Raji (cell line): ENCODE results near the gene ARID5B.

Source experiments
- POLR2A ChIP-seq: IDR thresholded peaks from 2 replicates; pipeline ENCODE4 v1.6.1; 2011; ENCODE audit warnings: low read depth, low read length, control low read depth; ENCODE audit not compliant: insufficient read depth

The ARID5B gene

GRCh38 chr10:61981460-61981859 lies 80.0 kb downstream of the ARID5B start:
- no peak for TF ChIP-seq POLR2A

GRCh38 chr10:61983255-61983654 lies 81.8 kb downstream of the ARID5B start:
- no peak for TF ChIP-seq POLR2A

DNA sequence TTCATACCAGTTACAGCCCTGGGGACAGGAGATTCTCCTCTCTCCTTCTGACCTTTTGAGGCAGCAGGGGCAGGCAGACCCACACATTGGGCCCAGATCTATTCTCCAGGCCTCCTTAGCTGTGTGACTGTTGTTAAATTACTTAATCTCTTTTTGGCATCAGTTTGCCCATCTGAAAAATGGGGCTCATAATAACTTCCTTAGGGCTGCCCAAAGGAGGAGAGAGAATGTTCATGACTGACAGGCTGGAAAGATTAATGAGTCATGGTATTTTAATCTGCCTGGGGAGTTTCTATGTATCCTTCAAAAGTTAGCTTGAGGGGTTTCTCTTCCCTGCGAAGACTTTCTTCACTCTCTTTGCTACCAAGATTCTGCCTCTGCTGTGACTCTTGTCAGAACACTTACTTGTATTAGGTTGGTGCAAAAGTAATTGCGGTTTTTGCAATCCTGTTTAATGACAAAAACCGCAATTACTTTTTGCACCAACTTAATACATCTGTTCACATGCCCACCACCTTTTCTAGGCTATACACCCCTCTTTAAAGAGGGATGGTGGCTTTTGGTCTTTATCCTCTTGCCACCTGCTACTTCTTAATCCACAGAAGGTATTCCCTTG lies 83.4 kb downstream of the ARID5B start:
- no peak for TF ChIP-seq POLR2A

DNA sequence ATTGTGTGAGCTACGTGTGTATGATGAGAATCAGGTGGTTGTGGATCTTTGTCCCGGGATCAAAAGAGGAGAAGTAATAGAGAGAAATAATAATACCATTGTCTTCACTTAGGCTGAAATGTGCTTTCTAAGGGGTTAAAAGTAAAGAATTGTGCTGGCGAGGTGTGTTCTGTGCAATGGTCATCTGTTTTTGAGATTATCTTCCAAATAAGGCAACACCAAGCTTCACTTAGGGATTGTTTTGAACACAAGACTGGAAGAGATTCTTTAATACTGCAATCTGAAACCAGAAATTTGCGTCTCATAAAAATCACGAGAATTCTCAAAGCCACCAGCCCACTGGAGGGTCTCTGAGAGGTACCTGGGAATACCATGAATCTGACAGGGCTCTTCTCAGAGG lies 84.2 kb downstream of the ARID5B start:
- no peak for TF ChIP-seq POLR2A

GRCh38 chr10:61986382-61986781 lies 84.9 kb downstream of the ARID5B start:
- TF ChIP-seq POLR2A, result no peak

- TF ChIP-seq POLR2A, result peak; percentile 27; the same call in 1 of the 2 replicates
These were observed 85.4 kb downstream of the ARID5B start for GRCh38 chr10:61986788-61987492.

- no peak for TF ChIP-seq POLR2A
These were observed 86.0 kb downstream of the ARID5B start for GRCh38 chr10:61987537-61987936.

GRCh38 chr10:61987951-61988379 lies 86.5 kb downstream of the ARID5B start:
- no peak for TF ChIP-seq POLR2A

GRCh38 chr10:61989995-61990760 lies 88.7 kb downstream of the ARID5B start:
- TF ChIP-seq POLR2A, result no peak

DNA sequence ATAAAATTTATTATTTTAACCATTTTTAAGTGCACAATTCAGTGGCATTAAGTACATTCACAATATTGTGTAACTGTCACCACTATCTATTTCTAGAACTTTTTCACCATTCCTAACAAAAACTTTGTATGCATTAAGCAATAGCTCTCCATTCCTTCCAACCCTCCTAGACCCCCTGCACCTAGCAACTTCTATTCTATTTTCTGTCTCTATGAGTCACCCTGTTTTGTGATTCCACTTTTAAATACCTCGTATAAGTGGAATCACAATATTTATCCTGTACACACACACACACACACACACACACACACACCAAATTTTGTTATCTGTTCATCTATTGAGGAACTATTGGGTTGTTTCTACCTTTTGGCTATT lies 89.2 kb downstream of the ARID5B start:
- TF ChIP-seq POLR2A, result no peak

DNA sequence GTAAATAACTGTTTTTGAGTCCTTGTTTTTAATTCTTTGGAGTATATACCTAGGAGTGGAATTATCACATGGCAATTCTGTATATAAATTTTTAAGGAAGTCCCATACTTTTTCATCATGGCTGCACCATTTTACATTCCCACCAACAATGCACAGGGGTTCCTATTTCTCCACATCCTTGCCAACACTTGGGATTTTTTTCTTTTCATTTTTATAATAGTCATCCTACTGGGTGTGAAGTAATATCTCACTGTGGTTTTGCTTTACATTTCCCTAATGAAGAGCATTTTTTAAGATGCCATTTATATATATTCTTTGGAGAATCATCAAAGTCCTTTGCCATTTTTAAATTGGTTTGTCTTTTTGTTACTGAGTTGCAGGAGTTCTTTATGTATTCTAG lies 89.7 kb downstream of the ARID5B start:
- TF ChIP-seq POLR2A, result no peak

DNA sequence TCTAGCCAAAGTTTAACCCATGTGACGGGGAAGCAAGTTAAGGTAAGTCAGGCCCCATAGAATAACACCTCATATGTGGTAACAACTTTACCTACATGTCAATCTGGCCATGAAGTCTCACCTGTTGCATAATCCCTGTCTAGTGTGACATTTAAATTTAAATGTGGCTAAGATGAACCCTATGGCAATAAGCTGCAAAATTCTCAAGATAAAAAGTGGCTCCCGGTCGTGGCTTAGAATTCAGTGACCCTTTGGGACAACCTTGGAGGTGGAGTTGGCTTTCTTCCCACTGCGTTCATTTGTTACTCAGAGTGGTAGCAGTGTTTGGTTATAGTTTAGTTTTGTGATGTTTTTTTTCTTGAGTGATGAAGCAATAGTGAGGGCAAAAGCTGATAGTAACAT lies 90.6 kb downstream of the ARID5B start:
- TF ChIP-seq POLR2A, result no peak

- no peak for TF ChIP-seq POLR2A
These were observed 91.5 kb downstream of the ARID5B start for GRCh38 chr10:61992671-61993668.

GRCh38 chr10:61993711-61994401 lies 92.4 kb downstream of the ARID5B start:
- TF ChIP-seq POLR2A, result no peak
